Glutamatergic neuron (in vitro differentiated cells): Measurements from ENCODE around the gene JPH3. TPM values are rescaled to one million over a fixed set of nuclear protein-coding genes. Genes with fewer than 3 reads are reported as not detected.

Experiments
- DNase-seq: peaks from one replicate; pipeline ENCODE4 v3.0.0; 2022
- H3K27ac Mint-ChIP-seq: one replicate; pipeline ENCODE4 v1.8.0; 2020; ENCODE audit warnings: mild to moderate bottlenecking, mixed read lengths, inconsistent platforms; ENCODE audit not compliant: unreplicated experiment
- H3K27me3 Mint-ChIP-seq: one replicate; pipeline ENCODE4 v1.8.0; 2020; ENCODE audit warnings: mild to moderate bottlenecking, moderate library complexity, mixed read lengths, inconsistent platforms; ENCODE audit not compliant: unreplicated experiment
- H3K36me3 Mint-ChIP-seq: one replicate; pipeline ENCODE4 v1.8.0; 2020; ENCODE audit warnings: mild to moderate bottlenecking, mixed read lengths, inconsistent platforms; ENCODE audit not compliant: unreplicated experiment
- H3K4me1 Mint-ChIP-seq: one replicate; pipeline ENCODE4 v1.8.0; 2020; ENCODE audit warnings: mild to moderate bottlenecking, low read depth, mixed read lengths, inconsistent platforms; ENCODE audit not compliant: unreplicated experiment
- H3K4me3 Mint-ChIP-seq: one replicate; pipeline ENCODE4 v1.8.0; 2020; ENCODE audit warnings: mild to moderate bottlenecking, mixed read lengths, inconsistent platforms; ENCODE audit not compliant: unreplicated experiment
- H3K9me3 Mint-ChIP-seq: one replicate; pipeline ENCODE4 v1.8.0; 2020; ENCODE audit warnings: mild to moderate bottlenecking, moderate library complexity, mixed read lengths, inconsistent platforms; ENCODE audit not compliant: unreplicated experiment
- total RNA-seq: library from RNA; stranded (reverse); fragmentation: NEBNext Ultra II Directional; extraction: Animal tissue kit (Norgen Biotek cat#: 25700); gene quantifications from one replicate; pipeline ENCODE4 v1.2.1, GENCODE V29; 2021; ENCODE audit not compliant: unreplicated experiment
- TF ChIP-seq, protein P1 (sequence below): fragments of 200-600 bp; sonication (generic); IDR thresholded peaks from one replicate; pipeline ENCODE4 v1.5.0; 2021; ENCODE audit not compliant: partially characterized antibody, unreplicated experiment

The JPH3 gene
- total RNA-seq, 1 donor from 2014 or later = 10.5 TPM

DNA sequence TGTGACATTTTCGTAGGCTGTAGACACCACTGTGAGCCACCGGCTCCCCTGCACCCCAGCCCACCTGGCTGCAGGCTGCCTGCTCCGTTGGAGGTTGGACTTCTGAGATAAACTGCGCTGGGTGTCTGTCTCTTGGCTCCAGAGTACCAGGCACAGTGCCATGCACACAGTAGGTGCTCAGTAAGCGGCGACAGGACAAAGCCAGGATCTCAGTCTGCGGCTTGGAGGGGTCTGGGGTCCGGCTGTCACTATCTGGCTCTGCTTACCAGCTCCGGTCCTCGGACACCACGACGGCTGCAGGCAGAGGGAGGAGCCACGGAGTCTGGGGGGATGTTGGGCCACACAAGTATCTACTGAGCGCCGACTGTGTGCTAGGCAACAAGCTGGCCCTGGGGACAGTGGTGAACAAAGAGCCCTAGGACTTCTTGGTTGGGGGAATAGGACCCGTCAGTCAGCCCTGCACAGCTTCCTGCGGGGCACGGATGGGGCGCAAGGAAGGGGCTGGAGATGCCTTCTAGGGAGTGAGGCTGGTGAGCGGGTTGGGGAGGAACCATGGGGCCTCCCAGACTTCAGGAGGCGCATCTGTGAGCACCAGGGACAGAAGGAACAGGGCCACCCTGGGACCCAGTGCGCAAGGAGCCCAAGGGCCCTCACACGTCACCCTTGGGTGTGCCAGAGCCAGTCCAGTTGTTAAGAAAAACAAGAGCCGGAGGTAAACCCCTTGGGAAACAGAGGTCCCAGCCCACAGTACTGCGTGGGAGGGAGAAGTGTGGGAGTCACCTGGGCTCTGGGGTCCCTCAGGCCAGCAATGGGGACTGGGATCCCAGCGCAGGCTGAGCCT lies 17.3 kb downstream of the JPH3 start:
- Mint-ChIP-seq H3K27me3 (peaks cover 4% of the 10 kb centered on the region), H3K4me3 (no peak overlapping the region), H3K27ac (no peak overlapping the region), H3K9me3 (peaks cover 5% of the 10 kb centered on the region), H3K36me3 (no peaks in the 10 kb centered on the region), H3K4me1 (peaks cover 7% of the 10 kb centered on the region)
- TF ChIP-seq, protein P1, sequence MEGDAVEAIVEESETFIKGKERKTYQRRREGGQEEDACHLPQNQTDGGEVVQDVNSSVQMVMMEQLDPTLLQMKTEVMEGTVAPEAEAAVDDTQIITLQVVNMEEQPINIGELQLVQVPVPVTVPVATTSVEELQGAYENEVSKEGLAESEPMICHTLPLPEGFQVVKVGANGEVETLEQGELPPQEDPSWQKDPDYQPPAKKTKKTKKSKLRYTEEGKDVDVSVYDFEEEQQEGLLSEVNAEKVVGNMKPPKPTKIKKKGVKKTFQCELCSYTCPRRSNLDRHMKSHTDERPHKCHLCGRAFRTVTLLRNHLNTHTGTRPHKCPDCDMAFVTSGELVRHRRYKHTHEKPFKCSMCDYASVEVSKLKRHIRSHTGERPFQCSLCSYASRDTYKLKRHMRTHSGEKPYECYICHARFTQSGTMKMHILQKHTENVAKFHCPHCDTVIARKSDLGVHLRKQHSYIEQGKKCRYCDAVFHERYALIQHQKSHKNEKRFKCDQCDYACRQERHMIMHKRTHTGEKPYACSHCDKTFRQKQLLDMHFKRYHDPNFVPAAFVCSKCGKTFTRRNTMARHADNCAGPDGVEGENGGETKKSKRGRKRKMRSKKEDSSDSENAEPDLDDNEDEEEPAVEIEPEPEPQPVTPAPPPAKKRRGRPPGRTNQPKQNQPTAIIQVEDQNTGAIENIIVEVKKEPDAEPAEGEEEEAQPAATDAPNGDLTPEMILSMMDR = no peak
- DNase-seq = no peak

- peaks cover 4% of the 10 kb centered on the region for H3K27me3 Mint-ChIP-seq
- no peak overlapping the region for H3K27ac Mint-ChIP-seq
- TF ChIP-seq, protein P1 = no peak
- DNase-seq = no peak
- H3K4me3 Mint-ChIP-seq = no peak overlapping the region
- H3K4me1 Mint-ChIP-seq = peaks cover 7% of the 10 kb centered on the region
- H3K9me3 Mint-ChIP-seq = peaks cover 5% of the 10 kb centered on the region
- H3K36me3 Mint-ChIP-seq = no peaks in the 10 kb centered on the region
Measured at GRCh38 chr16:87620201-87620495, 17.8 kb downstream of the JPH3 start.

GRCh38 chr16:87621550-87621829 lies 19.2 kb downstream of the JPH3 start:
- Mint-ChIP-seq H3K9me3 (peaks cover 5% of the 10 kb centered on the region), H3K36me3 (no peaks in the 10 kb centered on the region), H3K4me1 (peaks cover 7% of the 10 kb centered on the region), H3K27me3 (peaks cover 4% of the 10 kb centered on the region), H3K4me3 (no peak overlapping the region), H3K27ac (no peak overlapping the region)
- TF ChIP-seq, protein P1 = no peak
- no peak for DNase-seq

GRCh38 chr16:87621976-87622713 lies 19.8 kb downstream of the JPH3 start:
- Mint-ChIP-seq H3K27ac (no peak overlapping the region), H3K36me3 (no peaks in the 10 kb centered on the region)

More at GRCh38 chr16:87621976-87622713, 19.8 kb downstream of the JPH3 start:
- peaks cover 4% of the 10 kb centered on the region for H3K27me3 Mint-ChIP-seq
- no peak overlapping the region for H3K4me3 Mint-ChIP-seq
- H3K4me1 Mint-ChIP-seq = peaks cover 6% of the 10 kb centered on the region
- TF ChIP-seq, protein P1 = no peak
- DNase-seq = no peak
- peaks cover 3% of the 10 kb centered on the region for H3K9me3 Mint-ChIP-seq
